ENCODE measurements around the gene PTPN3.

PTPN3 gene

DNA sequence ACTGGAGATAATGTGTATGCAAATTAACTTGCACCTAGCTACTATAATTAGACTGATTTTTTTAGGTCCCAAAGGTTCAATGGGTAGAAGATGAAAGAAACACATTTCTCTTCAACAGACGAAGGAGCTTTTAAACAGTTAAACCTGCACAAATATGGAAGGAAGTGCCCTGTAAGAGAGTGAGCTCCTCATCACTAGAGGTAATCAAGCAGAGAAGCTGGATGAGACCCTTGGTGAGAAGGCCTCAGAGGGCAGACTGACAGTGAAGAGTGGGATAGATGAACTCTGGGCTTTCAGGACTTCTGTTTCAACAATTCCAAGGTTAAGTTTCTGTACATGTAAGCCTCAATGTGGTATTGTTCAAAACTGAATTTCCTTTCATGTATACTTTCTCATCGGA lies 23.2 kb downstream of the PTPN3 start:
- DNase-seq: no peak

DNA sequence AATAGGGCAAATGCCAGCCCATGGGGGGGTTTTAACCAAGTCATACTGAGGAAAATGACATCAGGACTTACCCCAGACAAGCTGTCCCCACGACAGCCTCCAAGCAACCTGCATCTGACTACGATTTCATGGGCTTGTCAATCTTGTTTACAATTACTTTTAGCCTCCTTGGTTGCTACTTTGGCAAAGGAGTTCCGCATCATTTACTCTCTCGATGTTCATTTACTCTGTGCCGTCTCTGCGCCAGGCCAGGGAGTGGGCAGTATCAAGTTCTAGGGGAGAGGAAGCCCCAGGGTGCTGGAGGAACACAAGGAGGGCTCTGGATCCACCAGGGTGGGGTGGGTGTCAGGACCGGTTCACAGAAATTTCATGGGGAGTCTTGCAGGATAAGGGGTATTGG lies 23.9 kb downstream of the PTPN3 start:
- no peak for DNase-seq

DNA sequence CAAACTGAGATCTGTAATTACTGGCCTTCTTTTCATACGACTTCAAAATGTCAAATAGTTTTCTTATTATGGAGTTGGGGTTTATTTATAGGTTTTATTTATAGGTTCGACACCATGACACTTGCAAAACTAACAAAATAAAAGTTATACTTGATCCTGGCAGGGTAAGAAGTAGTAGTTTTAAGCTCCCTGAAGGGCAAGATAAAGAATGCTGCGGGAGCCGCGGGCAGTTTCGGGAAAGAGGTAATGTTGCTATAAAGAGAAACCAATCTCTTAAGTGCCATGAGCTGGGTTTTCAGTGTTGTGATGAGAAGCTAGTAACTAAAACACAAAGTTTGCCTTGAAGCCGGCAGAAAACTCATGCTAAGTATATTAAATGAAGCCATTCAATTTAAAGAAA lies 24.8 kb downstream of the PTPN3 start:
- DNase-seq: no peak

DNA sequence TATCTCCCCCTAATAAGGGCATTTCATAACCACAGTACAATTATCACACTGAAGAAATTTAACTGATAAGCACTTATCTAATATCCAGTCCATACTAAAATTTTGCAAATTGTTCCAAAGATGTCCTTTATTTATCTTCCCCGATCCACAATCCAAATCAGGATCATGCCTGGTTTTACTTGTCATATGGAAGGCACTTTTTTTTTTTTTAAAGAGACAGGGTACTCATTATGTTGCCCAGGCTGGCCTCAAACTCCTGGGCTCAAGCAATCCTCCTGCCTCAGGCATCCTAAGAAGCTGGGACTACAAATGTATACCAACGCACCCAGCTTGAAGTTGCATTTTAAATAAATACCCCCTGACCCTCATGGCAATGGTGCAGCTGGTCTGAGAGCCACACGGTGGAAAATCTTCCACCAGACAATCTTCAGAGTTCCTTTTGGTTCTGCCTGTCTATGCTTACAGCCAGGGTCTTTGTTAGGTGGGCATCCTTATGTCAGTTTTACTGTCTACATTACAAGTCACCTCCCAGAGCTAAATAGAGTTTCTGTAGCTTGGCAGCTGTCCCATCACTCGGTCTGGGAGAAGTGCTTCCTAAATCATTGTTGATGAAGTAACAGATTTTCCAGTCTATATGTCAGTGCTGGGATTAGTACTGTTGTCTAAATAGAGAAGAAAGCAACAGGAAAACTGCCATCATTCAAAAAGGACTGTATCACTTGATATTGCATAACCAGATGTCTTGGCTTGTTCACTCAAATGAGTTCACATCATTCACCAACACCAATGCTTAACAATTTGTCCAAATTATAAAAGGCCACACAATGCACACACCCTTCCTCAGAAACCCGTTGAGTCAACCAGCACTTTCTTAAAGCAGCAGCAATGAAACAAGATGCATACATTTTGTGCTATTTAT lies 26.4 kb downstream of the PTPN3 start:
- no peak for DNase-seq

DNA sequence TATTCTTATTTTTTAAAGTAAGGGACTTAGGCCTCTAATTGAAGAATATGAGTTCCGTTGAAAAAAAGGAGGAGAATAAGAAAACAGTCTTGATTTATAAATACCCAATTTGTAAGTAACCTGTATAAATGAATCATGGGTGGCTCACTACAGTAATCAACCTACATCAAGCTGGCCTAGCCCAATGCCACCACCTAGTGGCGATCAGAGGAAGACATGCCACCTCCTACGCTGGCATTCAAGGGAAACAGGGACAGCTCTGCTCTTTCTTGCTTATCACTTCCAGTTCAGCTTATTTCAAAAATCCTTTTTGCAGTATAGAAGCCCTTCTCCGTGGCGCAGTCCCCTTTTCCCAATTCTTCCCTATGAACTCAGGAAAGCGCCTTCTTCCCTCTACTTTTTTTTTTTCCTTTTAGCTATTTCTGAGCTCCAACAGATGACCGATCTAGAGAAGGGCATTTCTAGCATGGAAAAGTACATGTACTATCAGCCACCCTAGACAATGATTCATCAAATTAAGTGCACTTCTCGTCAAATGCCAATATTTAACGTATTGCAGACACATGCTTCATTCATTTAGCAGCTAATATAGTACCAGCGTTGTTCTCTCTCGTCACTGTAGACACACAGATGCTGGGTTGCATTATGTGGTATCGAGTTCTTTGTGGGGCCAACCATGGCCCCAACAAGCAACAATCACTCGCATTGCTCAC lies 28.3 kb downstream of the PTPN3 start:
- DNase-seq: peak; percentile 68

DNA sequence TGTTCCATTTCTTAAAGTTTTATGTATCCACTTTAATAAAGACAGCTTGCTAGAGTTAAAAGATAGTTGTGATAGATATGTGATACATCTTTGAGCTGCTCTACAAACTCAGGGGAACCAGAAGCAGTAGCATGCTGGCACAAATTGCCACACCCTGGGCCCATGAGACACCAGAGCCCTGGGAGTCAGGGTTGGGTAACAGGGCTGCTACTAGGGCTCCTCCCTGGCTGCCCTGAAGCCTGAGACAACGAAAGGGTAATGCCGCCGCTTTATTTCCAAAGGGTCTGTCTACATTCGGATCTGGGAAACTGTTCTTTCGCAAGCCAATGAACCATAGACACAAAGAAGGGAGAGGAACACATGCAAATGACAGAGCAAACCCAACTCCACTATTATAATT lies 29.2 kb downstream of the PTPN3 start:
- DNase-seq: no peak

DNA sequence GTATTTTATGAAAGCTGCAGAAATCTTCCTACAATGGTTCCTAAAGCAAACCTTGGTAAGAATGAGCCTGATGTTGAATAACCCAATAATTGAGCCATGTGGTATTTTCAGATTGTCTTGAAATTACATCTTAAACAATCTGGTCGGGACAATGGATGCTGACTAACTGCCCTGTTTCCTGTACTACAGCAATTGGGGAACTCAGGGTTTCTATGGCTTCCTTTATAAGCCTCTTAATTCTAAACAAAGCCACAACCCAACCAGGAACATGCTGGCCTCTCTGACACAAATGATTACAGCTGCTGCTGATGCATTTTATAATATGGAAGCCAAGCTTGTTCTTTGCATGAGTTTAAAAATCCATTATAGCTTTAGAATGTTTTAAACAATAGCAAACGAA lies 30.2 kb downstream of the PTPN3 start:
- no peak for DNase-seq

DNA sequence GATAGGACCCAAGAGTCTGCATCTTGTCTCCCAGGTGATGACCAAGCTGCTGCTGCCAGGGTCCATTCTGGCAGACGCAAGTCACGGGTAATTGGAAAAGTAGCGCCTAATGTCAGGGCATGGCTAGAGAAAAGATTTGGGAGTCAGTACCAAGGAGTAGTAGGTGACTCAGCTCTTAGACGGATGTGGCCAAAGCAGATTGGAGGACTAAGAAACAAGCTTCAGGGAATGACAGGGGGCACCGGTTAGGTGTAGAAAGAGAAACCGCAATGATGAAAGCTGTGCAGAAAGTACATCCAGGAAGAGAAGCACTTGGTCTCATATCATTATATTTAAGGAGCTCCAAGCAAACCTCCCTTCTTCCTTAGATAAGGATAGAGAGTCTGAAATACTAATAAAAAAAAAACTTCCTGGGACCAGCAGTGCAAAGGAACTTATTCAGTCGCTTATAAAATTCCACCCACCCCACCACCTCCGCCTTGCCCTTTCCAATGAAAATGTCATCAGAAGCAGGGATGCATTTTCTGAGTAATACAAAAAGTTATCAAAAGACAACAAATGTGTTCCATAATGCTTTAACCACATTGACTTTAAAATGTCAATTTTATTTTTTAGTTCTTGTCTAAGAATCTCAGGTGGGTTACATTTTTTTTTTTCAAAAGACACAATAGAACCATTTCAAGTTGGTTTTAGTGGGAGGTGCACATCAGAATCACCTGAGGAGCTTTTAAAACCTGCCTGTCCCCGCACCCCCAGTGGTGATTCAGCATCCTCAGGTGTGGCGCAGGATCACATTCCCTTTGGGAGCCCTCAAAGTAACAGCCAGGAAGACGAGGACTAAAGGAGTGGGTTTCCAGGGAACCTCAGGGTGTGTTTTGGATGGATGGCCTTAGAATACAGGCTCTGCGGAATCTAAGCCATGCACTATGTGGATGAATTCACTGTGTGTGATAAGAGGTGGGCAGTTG lies 31.2 kb downstream of the PTPN3 start:
- no peak for DNase-seq

DNA sequence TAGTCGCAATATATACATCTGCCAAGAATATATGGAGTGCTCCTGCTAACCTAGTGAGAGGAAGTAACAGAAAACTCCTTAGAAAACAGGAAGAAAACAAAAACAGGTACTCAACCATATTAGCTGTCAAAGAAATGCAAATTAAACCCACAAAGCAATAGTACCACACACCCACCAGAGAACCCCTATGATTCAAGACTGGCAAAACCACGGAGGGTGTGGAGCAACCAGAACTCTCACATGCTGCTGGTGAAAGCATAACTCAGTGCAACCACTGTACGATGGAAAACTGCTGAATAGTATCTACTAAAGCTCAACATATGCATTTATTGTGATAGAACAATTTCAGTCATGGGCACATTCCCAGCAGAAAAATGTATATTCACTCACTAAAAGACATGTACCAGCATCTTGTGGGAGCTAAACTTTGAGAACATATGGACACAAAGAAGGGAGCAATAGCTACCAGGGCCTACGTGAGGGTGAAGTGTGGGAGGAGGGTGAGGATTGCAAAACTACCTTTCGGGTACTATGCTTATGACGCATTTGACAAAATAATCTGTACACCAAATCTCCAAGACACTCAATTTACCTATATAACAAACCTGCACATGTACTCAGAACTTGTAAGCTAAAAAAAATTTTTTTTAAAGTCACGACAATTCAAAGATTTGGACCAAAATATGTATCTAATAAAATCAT lies 34.0 kb downstream of the PTPN3 start:
- no peak for DNase-seq

DNA sequence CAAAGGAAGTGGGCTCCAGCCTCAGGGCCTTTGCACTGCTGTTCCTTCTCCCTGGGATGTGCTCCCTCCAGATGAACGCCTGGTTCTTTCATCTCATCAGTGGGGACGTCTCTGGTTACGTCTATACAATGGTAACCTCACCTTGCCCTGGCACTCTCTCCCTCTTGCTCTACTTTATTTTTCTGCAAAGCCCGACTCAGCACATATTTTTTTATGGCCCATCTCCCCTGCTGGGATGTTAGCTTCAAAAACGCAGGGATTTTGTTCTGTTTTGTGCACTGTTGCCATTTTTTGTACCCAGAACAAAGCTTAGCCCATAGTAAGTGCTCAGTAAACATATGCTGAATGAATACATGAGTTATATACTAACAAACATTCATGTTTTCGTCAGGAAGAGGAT lies 37.5 kb downstream of the PTPN3 start:
- DNase-seq: no peak

DNA sequence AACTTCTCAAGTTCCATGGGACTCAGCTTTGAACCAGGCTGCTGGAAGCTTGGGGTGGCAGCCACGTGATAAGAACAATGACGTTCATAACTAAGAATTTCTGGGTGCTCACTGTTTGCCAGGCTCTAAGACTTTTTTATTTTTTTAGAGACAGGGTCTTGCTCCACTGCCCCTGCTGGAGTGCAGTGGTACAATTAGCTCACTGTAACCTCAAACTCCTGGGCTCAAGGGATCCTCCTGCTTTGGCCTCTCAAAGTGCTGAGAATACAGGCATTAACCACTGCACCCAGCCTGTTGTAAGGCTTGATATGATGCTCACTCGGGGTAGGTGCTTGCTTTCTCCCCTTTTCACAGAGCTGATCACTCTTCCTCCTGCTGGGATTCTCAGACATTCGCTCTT lies 38.7 kb downstream of the PTPN3 start:
- DNase-seq: no peak

DNA sequence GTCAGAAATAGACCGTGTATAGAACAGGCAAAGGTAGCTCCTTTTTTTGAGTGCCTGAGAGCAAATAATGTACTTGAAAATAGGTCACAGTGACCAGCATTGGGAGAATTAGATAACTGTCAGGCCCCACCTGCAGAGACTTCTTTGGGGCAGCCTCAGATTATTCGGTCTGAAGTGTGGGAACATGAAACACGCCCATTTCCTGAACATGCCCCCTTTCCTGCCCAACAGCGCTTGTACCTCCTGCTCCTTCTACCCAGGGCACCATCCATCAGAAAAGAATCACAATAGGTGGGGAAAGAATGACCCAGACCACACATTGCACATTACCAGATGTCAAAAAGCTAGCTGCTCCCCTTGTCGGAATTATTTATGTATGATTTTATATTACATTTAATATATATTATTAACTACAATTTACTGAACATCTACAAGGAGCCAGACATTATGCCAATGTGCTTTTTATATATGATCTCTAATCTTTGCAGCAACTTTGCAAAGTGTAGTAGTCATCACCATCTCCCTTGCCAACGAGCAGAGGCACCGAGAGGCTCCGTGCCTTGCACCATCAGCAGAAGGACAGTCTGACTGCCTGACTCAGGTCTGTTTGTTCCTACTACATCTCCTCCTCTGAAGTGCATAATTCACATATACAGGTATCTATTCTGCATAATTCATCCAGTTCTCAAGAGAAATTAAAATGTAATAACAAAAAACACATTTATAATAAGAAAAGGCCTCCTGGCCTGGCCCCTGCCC lies 39.5 kb downstream of the PTPN3 start:
- no peak for DNase-seq

DNA sequence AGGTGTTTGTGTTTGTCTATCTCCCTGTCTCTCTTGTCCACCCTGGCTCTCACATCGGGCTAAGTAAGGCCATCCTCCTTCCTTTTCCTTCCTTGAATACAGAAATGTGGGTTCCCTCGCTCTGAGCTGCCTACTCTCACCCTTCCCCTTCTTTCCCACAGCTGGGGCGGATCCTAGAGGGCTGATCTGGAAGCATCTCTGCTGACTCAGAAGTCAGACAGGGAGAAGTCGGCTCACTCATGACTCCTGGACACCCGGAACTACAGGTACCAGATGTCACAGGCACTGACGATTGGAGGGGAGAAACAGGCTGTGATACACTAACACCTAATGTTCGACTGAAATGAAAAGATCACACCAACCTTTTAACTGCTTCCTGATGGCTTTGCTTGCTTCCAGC lies 41.3 kb downstream of the PTPN3 start:
- DNase-seq: no peak

DNA sequence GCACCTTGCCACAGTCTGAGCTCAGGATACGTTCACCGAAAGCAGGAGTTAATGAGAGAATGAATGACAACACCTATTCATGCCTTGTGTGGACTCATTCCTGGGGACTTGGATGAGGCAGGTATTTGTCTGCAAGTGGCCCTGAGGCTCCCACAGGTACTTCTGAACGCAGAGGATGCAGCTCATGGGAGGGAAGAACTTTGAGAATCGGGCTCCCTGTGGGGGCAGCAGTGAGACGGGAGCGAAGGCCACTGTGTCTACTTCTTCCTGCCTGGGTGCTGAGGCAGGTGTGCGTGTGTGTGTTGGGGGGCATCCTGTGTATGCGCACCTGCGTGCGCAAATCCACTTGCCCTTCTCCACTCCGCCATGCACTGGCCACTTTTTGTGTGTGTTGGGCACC lies 42.2 kb downstream of the PTPN3 start:
- DNase-seq: no peak

DNA sequence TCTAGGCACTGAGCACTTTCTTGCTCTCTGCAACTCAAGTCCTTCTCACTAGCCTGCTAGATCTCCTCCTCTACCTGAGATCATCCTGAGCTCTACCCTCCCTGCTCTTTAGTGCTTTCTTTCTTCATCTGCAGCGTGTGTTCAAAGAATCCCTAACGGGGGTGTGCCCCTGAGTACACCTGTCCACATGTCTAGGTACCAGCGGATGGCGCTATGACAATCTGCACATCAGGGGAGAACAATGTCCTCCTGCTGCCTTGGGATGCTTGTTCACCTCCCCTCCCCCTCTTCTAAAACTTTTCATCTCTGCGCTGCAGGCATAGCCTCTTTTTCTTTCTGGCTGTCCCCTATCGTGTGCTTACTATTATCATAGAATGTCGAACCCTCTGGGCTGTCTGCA lies 42.7 kb downstream of the PTPN3 start:
- DNase-seq: no peak

DNA sequence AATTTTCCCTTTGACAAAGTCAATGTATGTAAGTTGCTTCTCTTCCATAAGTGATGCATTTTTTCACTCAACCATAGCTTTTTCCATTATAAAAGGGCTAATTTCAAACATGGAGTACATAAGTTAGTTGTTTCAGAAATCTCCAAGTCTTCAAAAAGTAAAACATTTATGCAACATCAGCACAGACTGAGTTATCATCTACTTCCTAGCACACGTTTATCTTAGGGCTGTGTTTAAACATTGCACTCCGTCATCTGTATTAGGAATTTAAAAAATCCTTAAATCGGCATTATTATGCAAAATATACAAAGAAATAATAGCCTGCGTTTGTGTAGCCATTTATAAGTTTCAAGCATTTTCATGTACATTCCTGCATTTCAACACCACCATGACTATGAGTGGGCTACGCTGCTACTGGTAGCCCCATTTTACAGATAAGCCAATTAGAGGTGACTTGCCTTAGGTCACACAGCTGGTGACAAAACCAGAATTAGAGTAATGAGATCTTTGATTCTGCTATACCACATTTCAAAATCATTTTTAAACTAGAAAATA lies 43.4 kb downstream of the PTPN3 start:
- no peak for DNase-seq

DNA sequence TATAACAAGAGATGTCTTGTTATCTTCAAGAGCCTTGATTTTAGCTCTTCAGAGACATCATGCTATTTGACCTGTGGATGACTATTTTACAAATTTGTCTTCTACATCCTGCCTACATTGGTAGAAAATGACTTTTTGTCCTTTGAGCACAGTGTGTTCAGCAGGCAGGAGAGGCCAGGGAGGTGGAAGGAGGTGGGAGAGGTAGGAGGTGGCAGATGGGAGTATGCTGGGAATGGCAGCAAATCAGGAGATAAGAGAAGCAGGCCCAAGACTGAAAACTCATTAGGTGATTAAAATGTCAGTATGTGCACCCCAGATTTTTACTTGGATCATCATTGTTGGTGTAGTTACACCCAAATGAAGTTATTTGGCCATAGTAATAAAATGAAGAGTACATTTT lies 44.1 kb downstream of the PTPN3 start:
- DNase-seq: no peak

DNA sequence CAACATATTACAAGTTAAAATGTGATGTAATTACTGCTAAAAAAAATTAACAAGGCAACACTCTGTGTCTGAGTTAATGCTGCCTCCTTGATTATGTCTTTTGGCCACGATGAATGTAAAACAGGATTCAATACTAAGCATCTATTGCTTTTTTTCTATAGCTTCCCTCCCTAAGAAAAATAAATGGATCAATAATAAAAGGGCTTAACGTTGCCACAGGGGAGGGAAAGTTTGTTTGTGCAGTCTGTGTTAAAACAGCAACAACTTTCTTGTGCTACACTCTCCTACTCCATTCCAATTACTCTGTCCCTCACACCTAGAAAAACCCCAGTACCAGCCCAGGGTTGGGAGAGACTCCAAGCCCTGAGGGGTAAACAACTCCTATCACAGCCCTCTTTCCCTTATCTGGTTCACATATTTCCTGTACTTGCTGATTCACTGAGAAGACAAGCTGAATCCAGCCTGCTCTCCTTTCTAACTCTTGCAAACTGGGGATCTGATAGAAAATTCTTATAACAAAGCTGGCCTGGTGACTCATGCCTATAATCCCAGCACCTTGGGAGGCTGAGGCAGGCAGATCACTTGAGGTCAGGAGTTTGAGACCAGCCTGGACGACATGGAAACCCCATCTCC lies 44.8 kb downstream of the PTPN3 start:
- DNase-seq: no peak

DNA sequence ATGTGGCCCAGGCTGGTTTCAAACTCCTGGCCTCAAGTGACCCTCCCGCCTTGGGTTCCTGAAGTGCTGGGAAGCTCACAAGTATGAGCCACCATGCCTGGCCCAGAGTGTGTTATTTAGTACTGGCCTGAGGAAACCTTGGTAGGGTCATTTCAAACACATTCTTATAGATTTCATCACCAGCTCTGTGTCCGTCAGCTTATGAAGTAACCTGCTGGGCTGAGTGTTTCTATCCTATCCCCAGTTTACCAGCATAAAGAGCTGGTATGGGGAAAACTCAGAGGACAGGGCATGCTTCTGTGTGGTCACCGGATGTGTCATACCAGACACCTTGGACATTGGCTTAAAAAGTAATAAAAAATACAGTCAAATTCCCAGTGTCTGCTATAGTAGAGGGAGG lies 45.3 kb downstream of the PTPN3 start:
- no peak for DNase-seq

DNA sequence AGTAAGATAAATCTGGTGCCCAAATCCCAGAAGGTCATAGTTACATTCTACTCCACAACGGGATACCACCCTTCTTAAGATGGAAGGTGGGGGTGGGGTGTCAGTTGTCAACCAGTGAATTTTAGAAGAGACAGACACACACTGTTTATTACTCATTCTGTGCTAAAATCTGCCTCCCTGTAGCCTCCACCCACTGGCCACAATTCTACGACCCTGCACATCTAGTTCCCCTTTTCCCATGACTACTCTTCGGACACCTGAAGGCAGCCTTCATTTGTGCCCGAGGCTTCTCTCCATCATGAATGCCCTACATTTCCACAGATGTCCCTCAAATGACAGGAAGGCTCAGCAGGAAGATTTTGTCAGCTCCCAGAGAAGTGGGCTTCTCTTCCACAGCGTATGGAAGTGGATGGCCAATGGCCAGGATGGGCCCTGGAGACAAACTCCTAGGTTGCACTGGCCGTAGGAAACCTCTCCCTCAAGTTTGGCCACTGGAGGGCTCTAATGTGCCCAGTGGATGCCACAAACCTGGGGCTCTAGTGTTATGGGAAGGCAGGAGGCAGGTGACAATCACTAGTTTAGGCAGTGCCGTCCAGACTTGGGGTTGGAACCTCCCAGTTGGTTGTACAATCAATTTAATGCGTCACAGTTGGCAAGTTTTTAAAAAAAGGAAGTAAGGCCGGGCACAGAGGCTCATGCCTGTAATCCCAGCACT lies 46.6 kb downstream of the PTPN3 start:
- no peak for DNase-seq
